Activated CD8-positive, alpha-beta memory T cell treated with anti-CD3 and anti-CD28 coated beads, Interleukin-2, amount 50 U/mL, for 48 hours (primary cell): ENCODE measurements around the gene ZNF518B.
A peak's percentile ranks its signal among the peaks of the same experiment; 100 is the strongest.

ENCODE experiments used
- DNase-seq: peaks from one replicate; pipeline ENCODE4 v3.0.0-alpha.2; 2020

ZNF518B gene, protein sequence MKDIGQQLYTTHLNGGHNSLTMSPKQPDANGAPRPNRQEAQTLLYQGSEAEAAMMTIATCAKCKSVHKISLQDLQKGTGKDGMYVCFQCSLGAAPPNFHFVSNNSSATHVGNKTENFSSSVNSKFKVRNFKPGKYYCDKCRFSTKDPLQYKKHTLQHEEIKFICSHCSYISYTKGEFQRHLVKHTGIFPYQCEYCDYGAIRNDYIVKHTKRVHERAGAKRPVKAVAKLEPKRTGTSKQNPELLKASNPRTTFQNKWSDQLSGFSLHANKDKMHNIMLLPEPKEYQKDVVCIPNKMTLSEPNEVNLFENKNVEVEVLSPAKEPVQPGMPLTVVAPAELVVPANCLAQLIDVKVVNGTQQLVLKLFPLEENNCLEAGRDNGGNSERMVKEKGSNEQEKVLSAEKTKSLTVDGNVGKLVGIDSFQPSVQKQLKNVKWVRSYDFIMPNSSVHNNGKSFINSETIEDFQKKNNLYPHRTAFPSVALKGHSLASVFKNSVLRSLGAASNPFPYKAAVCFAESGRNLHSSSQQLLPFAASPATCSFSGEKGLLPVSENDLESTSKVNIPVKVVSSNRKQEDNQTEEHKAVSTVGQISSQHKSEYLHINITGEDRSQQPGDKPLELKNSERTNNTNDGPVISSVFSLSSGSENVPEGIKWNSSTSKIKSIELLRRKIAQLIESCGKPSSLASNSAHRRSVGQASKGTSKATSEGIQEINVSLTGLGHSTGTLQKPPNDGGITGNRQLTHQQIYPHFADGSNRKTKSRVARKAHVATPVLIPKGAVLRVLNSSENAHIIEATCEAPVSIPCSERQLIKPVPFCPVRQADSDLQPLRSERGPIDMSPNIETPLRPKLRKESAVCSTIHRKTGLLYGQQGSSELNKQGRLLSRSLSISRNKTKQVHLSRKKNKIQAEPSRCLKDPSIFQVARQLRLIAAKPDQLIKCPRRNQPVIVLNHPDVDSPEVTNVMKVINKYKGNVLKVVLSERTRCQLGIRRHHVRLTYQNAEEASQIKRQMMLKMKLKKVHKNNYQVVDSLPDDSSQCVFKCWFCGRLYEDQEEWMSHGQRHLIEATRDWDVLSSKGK

DNA sequence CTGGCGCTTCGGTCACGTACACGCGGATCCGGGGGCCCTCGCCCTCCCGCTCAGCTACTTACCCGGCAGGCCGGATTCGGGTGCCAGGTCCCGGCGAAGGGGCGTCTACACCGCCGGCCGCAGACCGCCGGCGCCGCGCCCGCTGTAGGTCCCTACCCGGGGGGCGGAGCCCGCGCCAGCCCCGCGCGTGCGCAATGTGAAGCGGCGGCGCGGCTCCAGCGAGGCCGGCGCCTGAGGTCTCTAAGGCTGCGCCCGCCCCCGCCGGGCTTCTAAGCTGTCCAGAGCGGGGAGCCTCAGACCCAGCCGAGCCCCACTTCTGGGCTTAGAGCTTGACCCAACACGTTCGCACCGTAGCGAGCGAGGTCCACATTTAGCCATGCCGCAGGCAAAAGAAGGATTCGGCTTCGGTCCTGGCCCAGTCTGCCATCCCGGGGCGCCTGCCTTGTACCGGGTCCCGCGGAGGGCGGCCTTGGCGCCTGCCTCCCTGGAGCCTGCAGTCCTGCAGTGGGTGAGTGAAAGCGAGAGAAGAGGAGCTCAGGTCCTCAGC lies at the start of gene ZNF518B:
ZNF518B (minus strand) TSS at position 172 of the 547 bp plus-strand sequence. CDS start 11,098 bp downstream, outside the sequence.
- peak; percentile 91 for DNase-seq

GRCh38 chr4:10506077-10506476 lies 48.9 kb upstream of the ZNF518B start:
- DNase-seq = no peak

DNA sequence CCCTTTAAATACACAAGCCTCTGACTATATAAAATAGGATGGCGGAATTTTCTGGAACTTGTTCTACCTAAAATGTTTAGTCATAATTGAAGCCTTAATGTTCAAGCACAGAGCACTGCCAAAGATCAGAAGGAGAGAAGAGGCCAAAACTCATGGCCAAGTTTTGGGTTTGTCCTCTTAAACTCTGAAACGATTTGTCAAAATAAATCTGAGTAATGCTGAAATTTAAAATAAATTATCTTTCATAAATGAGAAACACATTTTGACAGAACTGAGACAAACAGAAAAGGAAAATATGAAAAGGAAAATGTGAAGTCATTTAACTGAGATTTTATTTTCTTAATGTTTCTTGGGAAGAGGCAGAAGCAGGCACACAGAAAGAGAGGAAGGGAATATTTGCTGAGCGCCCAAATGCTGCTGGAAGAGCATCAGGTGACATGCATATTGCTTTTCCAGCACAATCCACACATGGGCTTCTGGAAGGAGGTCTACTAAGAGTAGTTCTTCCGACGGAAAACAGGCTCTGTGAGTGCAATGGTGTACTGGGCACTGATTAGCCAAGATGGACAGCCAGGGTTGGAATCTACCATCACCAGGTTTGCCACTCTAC lies 47.4 kb upstream of the ZNF518B start:
- DNase-seq = no peak

GRCh38 chr4:10502717-10503116 lies 45.5 kb upstream of the ZNF518B start:
- no peak for DNase-seq

GRCh38 chr4:10500776-10501175 lies 43.5 kb upstream of the ZNF518B start:
- no peak for DNase-seq

DNA sequence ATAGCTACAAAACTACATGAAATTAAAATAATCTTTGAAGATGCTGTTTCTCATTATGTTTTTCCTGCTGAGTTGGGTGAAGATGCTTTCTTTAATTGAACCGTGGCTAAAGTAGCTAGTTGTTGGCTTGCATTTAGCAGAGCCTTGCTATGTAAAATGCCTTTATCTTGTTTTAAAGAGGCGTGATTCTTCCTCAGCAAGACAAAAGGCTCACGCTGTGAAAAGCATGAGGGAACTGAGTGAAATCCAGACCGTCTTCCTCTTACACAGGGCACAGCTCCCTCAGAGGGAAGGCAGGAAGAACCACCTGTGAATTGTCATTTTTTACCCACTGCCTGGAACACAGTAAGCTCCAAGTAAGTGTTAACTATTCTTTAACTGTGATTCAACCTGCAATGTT lies 39.0 kb upstream of the ZNF518B start:
- no peak for DNase-seq

- no peak for DNase-seq
These were observed 38.4 kb upstream of the ZNF518B start for GRCh38 chr4:10495651-10496050.

- no peak for DNase-seq
These were observed 35.2 kb upstream of the ZNF518B start for GRCh38 chr4:10492464-10492863.

GRCh38 chr4:10491401-10491800 lies 34.2 kb upstream of the ZNF518B start:
- DNase-seq = no peak

DNA sequence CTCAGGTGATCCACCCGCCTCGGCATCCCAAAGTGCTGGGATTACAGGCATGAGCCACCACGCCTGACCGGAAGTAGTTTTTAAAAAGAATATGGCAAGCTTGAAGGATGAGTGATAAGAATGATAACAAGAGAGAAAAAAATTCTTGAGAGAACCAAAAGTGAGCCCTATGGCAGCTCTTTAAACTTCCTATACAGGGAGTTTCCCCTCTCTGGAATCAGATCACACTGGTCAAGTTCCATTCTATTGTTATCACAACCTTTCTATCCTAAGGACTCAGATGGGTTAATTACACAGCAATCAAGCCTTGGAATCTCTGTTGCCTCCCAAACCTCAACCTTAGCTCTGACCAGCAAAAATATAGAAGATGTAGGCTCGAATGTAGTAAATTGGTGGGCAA lies 33.8 kb upstream of the ZNF518B start:
- no peak for DNase-seq

- DNase-seq = no peak
These were observed 25.7 kb upstream of the ZNF518B start for GRCh38 chr4:10482913-10483312.

DNA sequence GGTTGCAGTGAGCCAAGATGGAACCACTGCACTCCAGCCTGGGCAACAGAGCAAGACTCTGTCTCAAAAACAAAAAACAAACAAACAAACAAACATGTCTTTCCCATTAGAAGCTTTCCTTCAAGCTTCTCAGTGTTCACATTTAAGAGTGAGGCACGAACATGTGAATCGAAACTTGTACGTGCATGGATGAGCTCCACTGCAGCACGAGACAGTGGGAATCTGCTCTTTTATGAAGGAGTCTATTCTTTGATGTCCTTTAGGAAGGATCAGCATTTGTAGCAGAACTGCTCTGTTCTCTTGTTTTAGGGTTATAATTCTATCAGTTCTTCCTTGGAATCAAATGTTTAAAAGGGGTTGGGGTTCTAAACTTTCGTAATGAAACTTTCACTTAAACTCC lies 23.4 kb upstream of the ZNF518B start:
- DNase-seq = no peak

DNA sequence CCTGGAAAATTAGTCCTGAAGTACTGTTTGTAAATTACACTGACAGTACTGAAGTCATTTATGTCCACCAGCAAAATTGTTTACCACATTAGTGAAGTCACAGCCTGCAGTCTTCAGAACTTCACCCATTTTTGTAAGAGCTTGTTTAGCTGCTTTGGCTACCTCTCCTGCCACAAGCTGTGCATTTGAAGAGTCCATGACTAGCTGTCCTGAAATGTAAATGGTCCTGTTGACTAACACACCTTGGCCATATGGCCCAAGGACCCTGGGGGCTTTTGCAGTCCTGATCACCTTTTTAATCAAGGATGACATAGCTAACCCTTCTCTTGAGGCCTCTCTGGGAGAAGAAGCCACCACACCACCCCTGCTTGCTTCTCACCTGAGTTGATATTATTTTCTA lies 21.4 kb upstream of the ZNF518B start:
- DNase-seq = no peak

GRCh38 chr4:10470505-10470904 lies 13.3 kb upstream of the ZNF518B start:
- no peak for DNase-seq

DNA sequence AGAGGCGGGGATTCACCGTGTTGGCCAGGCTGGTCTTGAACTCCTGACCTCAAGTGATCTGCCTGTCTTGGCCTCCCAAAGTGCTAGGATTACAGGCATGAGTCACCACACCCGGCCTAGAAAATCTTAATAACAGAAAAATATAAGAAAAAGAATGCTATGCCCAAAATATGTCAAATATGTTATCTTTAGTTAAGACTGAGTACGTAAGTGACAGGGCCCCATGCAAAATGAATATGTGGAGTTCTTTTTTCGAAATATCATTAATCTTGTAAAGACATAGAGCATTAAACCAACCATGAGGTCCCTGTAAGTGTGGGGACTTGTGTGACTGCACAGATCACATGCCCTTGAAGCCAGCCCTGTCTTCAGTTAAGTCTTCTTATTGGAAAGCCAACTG lies 8.9 kb upstream of the ZNF518B start:
- DNase-seq = no peak

- DNase-seq = no peak
These were observed 5.7 kb upstream of the ZNF518B start for GRCh38 chr4:10462876-10463275.

- no peak for DNase-seq
These were observed 4.7 kb upstream of the ZNF518B start for GRCh38 chr4:10461850-10462400.

- DNase-seq = peak; percentile 88
These were observed 4.0 kb upstream of the ZNF518B start for GRCh38 chr4:10461091-10461849.

DNA sequence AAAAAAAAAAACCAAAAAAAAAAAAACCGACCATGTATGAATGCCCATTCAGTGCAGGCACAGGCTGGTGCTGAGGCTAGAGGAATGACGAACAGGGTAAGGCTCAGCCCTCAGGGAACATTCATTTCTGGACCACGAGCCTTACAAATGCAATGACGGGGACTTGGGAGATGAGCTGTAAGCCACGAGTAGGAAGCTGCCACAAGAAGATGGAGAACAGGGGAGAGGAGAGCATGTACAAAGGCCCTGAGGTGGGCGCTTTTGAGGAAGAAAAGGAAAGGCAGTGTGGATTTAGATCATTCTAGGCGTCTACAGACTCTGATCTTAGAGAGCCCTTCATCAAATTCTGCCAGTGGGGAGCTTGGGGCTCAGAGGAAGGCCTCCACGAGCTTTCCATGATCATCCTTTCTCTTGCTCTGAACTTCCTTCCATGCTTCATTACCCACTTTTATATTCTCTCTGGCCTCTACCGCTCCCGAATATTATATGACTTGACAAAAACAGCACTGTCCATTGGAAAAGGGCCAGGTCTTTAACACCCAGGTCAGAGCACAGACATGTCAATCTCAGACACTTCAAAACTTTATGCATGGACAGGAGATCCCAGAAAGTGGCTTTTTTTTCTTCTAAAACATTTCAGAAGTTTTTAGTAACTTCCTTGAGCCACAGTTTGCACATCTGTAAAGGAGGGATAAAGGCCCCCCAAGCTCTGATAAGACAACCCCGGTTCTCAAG lies 3.3 kb upstream of the ZNF518B start:
- peak; percentile 63 for DNase-seq

DNA sequence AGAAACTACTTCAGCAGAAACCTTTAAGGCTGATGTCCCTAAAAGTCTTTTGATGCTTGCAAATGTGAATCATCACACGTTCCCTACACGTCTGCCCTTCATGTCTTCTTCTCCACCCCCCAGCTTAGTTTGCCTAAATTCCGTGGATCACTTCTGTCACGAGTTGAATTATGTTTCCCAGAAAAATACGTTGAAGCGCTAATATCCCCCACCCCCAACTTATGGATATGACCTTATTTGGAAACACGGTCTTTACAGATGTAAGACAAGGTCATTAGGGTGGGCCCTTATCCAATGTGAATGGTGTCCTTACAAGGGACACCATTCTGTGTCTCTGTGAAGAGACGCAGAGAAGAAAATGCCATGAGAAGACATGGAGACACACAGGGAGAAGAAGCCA lies 2.1 kb upstream of the ZNF518B start:
- no peak for DNase-seq

- DNase-seq = no peak
These were observed 951 bp upstream of the ZNF518B start for GRCh38 chr4:10458177-10458576.
